HCT116 (cell line): Measurements from ENCODE around the gene DKK2. TPM values are rescaled to one million over a fixed set of nuclear protein-coding genes. Genes with fewer than 3 reads are reported as not detected.

Experiments used
- ATAC-seq: fragments of 200-7000 bp; cut with Tn5 transposase; 2 replicates; pipeline ENCODE4 v1.9.1; 2020; ENCODE audit warnings: mild to moderate bottlenecking, moderate library complexity
- BruUV-seq: library from RNA; stranded (reverse); fragments of 400-500 nt; replicated peaks from 2 replicates; lab custom pipeline; 2021; lab: Mats Ljungman, UMichigan
- CTCF ChIA-PET: fragments of 300-600 bp; sonication (Branson Sonifier 250); formaldehyde crosslinking; loops from one replicate; lab custom pipeline; 2021; ENCODE audit warnings: antibody characterized with exemption; lab: Charles Lee
- POLR2A ChIA-PET: fragments of 300-600, 350-600 bp; sonication (Branson Sonifier 250); formaldehyde crosslinking; loops from one replicate; lab custom pipeline; 2021; ENCODE audit warnings: antibody characterized with exemption; lab: Charles Lee
- RAD21 ChIA-PET, 2 experiments: fragments of 300-600 bp; sonication (Branson Sonifier 250); formaldehyde crosslinking; loops; one replicate each; lab custom pipeline; 2023; ENCODE audit warnings: low total read pairs in 2 of 2; ENCODE audit not compliant: uncharacterized antibody in 2 of 2, unreplicated experiment in 2 of 2, low non-redundant PET in 1 of 2; lab: Charles Lee
- DNase-seq: peaks from one replicate; pipeline ENCODE4 v3.0.0-alpha.2; 2010; ENCODE audit warnings: low read depth, low spot score
- H2AFZ ChIP-seq: fragments of 200-600 bp; shearing (Covaris generic), sonication (generic); 2 replicates; pipeline ENCODE4 v1.6.1; 2017; ENCODE audit warnings: low read depth, mixed run types, mixed read lengths, antibody characterized with exemption, low read length; ENCODE audit not compliant: poor library complexity, severe bottlenecking
- H3K27ac ChIP-seq: 2 replicates; pipeline ENCODE4 v1.5.1; 2012; ENCODE audit warnings: low read depth, low read length
- H3K27me3 ChIP-seq: fragments of 200-600 bp; sonication (generic); 2 replicates; pipeline ENCODE4 v1.6.1; 2016; ENCODE audit warnings: mixed run types, low read length, mixed read lengths; ENCODE audit not compliant: insufficient read depth
- H3K36me3 ChIP-seq, 2 experiments: fragments of 200-500 bp in 1 of 2; fragments of 200-600 bp in 1 of 2; sonication (Bioruptor generic) in 1 of 2; sonication (generic) in 1 of 2; 2 replicates each; pipeline versions ENCODE4 v1.5.1 to v1.6.1; 2014 to 2016; ENCODE audit warnings: low read length in 2 of 2, inconsistent platforms in 1 of 2, mixed read lengths in 1 of 2, mixed run types in 1 of 2; ENCODE audit not compliant: insufficient read depth in 2 of 2, control insufficient read depth in 1 of 2
- H3K4me1 ChIP-seq, 2 experiments: fragments of 200-600 bp in 1 of 2; sonication (generic) in 1 of 2; 2 replicates each; pipeline versions ENCODE4 v1.5.1 to v1.6.1; 2012 to 2017; ENCODE audit warnings: low read length in 2 of 2, inconsistent platforms in 1 of 2, mild to moderate bottlenecking in 1 of 2, mixed read lengths in 1 of 2, mixed run types in 1 of 2, moderate library complexity in 1 of 2; ENCODE audit not compliant: insufficient read depth in 2 of 2, control insufficient read depth in 1 of 2
- H3K4me2 ChIP-seq: fragments of 200-600 bp; sonication (generic); 2 replicates; pipeline ENCODE4 v1.6.1; 2017; ENCODE audit warnings: mixed run types, low read length, mixed read lengths
- H3K4me3 ChIP-seq, 2 experiments: fragments of 200-600 bp in 1 of 2; sonication (generic) in 1 of 2; replicated peaks in 1 of 2; 2 replicates each; pipeline ENCODE4 v1.5.1; 2011 to 2016; ENCODE audit warnings: low read length in 2 of 2, control low read depth in 1 of 2, low read depth in 1 of 2, mild to moderate bottlenecking in 1 of 2, mixed read lengths in 1 of 2, mixed run types in 1 of 2
- H3K79me2 ChIP-seq: fragments of 200-600 bp; sonication (generic); 2 replicates; pipeline ENCODE4 v1.6.1; 2017; ENCODE audit warnings: mild to moderate bottlenecking, mixed run types, low read length, moderate library complexity, mixed read lengths; ENCODE audit not compliant: insufficient read depth
- H3K9ac ChIP-seq: fragments of 200-600 bp; sonication (generic); 2 replicates; pipeline ENCODE4 v1.6.1; 2016; ENCODE audit warnings: low read length, mixed read lengths
- H3K9me2 ChIP-seq: fragments of 200-600 bp; sonication (generic), shearing (Covaris generic); 2 replicates; pipeline ENCODE4 v1.6.1; 2017; ENCODE audit warnings: mixed run types, mild to moderate bottlenecking, moderate library complexity; ENCODE audit not compliant: insufficient read depth
- H3K9me3 ChIP-seq, 2 experiments: fragments of 200-500 bp in 1 of 2; fragments of 200-600 bp in 1 of 2; sonication (Bioruptor generic) in 1 of 2; sonication (generic) in 1 of 2; 2 replicates each; pipeline ENCODE4 v1.6.1; 2014 to 2017; ENCODE audit warnings: low read length in 2 of 2, mixed read lengths in 2 of 2, inconsistent platforms in 1 of 2, low read depth in 1 of 2, mild to moderate bottlenecking in 1 of 2, mixed run types in 1 of 2, moderate library complexity in 1 of 2; ENCODE audit not compliant: control insufficient read depth in 1 of 2, insufficient read depth in 1 of 2
- H4K20me1 ChIP-seq: fragments of 200-600 bp; sonication (generic), shearing (Covaris generic); 2 replicates; pipeline ENCODE4 v1.6.1; 2017; ENCODE audit warnings: mixed run types, mild to moderate bottlenecking, moderate library complexity; ENCODE audit not compliant: insufficient read depth
- ATF3 ChIP-seq: IDR thresholded peaks from 2 replicates; pipeline ENCODE4 v1.6.1; 2012
- CBX3 ChIP-seq: IDR thresholded peaks from 2 replicates; pipeline ENCODE4 v1.6.1; 2012; ENCODE audit warnings: low read depth
- ELF1 ChIP-seq: IDR thresholded peaks from 2 replicates; pipeline ENCODE4 v1.6.1; 2012; ENCODE audit warnings: low read depth, borderline replicate concordance
- EZH2phosphoT487 ChIP-seq: fragments of 200-600 bp; IDR thresholded peaks from 2 replicates; pipeline ENCODE4 v1.6.1; 2018; ENCODE audit warnings: antibody characterized with exemption, borderline replicate concordance
- FOSL1 ChIP-seq: IDR thresholded peaks from 2 replicates; pipeline ENCODE4 v1.6.1; 2012; ENCODE audit warnings: low read depth
- JUND ChIP-seq: IDR thresholded peaks from 2 replicates; pipeline ENCODE4 v1.6.1; 2012
- POLR2A ChIP-seq: IDR thresholded peaks from 2 replicates; pipeline ENCODE4 v1.7.0; 2011; ENCODE audit warnings: borderline replicate concordance; ENCODE audit not compliant: insufficient read depth, insufficient read length; ENCODE audit errors: extremely low read depth
- RAD21 ChIP-seq: IDR thresholded peaks from 2 replicates; pipeline ENCODE4 v1.6.1; 2012; ENCODE audit warnings: low read depth, mild to moderate bottlenecking
- SP1 ChIP-seq: IDR thresholded peaks from 2 replicates; pipeline ENCODE4 v1.6.1; 2012; ENCODE audit warnings: low read depth
- TCF7L2 ChIP-seq: IDR thresholded peaks from 2 replicates; pipeline ENCODE4 v1.7.0; 2011; ENCODE audit warnings: borderline replicate concordance, inconsistent platforms; ENCODE audit not compliant: insufficient read depth, insufficient read length; ENCODE audit errors: extremely low read depth
- YY1 ChIP-seq: IDR thresholded peaks from 2 replicates; pipeline ENCODE4 v1.6.1; 2011; ENCODE audit warnings: low read length, low read depth, moderate library complexity, mild to moderate bottlenecking; ENCODE audit not compliant: insufficient replicate concordance; ENCODE audit errors: extremely low read depth
- ZFX ChIP-seq: fragments of 450-650 bp; IDR thresholded peaks from 2 replicates; pipeline ENCODE4 v1.6.1; 2017
- ZNF274 ChIP-seq: fragments of 200-500 bp; sonication (Bioruptor generic); IDR thresholded peaks from 2 replicates; pipeline ENCODE4 v1.6.1; 2014; ENCODE audit warnings: mild to moderate bottlenecking, low read depth, low read length, inconsistent platforms
- intact Hi-C: fragments of 100-400 bp; cut with micrococcal nuclease; formaldehyde crosslinking; loops from 2 replicates; pipeline ENCODE4 v1.10.0; 2022
- total RNA-seq: library from RNA; stranded (reverse); gene quantifications from one replicate; pipeline ENCODE4 v1.2.1, GENCODE V29; 2021; ENCODE audit not compliant: unreplicated experiment
- TF ChIP-seq, protein P1 (sequence below): IDR thresholded peaks from 2 replicates; pipeline ENCODE4 v1.6.1; 2012; ENCODE audit warnings: low read depth
- TF ChIP-seq, protein P2 (sequence below): IDR thresholded peaks from 2 replicates; pipeline ENCODE4 v1.6.1; 2011; ENCODE audit warnings: mild to moderate bottlenecking, low read length, moderate library complexity; ENCODE audit not compliant: insufficient replicate concordance; ENCODE audit errors: extremely low read depth

DKK2 gene
- total RNA-seq, 1 experiment from 2014 or later, result not detected

DNA sequence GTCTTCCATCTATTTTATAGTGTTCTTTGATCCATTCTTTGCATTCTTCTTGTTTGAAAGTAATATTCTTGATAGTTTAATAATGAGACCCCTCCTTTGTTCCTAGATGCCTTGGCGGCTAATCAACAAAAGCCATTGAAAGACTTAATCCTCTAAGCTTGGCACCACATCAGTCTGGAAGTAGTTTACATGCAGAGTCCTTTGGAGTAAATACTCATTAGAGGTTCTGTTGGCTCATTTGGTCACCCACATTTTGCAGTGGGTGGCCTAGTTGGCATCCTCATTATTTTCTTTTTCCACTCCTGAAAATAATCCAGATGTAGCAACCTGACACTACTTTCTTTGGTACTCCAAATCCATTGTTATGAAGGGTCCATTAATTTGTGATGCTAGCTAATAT, 64.5 kb downstream of the DKK2 start (continued):
- TF ChIP-seq, protein P1, sequence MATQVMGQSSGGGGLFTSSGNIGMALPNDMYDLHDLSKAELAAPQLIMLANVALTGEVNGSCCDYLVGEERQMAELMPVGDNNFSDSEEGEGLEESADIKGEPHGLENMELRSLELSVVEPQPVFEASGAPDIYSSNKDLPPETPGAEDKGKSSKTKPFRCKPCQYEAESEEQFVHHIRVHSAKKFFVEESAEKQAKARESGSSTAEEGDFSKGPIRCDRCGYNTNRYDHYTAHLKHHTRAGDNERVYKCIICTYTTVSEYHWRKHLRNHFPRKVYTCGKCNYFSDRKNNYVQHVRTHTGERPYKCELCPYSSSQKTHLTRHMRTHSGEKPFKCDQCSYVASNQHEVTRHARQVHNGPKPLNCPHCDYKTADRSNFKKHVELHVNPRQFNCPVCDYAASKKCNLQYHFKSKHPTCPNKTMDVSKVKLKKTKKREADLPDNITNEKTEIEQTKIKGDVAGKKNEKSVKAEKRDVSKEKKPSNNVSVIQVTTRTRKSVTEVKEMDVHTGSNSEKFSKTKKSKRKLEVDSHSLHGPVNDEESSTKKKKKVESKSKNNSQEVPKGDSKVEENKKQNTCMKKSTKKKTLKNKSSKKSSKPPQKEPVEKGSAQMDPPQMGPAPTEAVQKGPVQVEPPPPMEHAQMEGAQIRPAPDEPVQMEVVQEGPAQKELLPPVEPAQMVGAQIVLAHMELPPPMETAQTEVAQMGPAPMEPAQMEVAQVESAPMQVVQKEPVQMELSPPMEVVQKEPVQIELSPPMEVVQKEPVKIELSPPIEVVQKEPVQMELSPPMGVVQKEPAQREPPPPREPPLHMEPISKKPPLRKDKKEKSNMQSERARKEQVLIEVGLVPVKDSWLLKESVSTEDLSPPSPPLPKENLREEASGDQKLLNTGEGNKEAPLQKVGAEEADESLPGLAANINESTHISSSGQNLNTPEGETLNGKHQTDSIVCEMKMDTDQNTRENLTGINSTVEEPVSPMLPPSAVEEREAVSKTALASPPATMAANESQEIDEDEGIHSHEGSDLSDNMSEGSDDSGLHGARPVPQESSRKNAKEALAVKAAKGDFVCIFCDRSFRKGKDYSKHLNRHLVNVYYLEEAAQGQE, result no peak
- TF ChIP-seq ZFX, result no peak

DNA sequence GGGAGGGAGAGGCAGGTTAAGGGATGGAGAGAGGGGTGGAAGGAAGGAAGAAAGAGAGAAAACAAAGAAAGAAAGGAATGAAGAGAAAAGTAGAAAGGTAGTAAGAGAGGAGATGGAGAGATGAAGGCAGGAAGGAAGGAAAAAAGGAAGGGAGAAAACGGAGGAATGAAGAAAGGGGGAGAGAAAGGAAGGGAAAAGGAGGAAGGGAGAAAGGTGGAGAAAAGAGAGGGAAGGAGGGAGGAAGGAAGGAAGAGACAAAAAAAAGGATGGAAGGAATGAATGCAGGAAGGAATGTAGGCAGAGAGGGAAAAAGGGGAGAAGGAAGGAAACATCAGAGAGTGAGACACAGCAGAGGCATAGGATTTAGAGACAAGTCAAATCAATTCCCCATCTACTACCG, 68.2 kb downstream of the DKK2 start:
- Histone ChIP-seq H3K27me3 (no peaks in the 10 kb centered on the region), H3K27ac (no peak overlapping the region), H3K4me3 (no peak overlapping the region), H3K9me2 (no peaks in the 10 kb centered on the region), H4K20me1 (no peaks in the 10 kb centered on the region), H3K36me3 (no peaks in the 10 kb centered on the region), H2AFZ (no peak overlapping the region), H3K79me2 (no peaks in the 10 kb centered on the region), H3K9me3 (no peaks in the 10 kb centered on the region), H3K4me2 (no peak overlapping the region), H3K4me1 (no peaks in the 10 kb centered on the region), H3K9ac (no peak overlapping the region)
- TF ChIP-seq ELF1, result no peak
- no peak for TF ChIP-seq ATF3
- no peak for TF ChIP-seq RAD21
- TF ChIP-seq POLR2A, result no peak
- TF ChIP-seq TCF7L2, result no peak
- TF ChIP-seq ZFX, result no peak
- TF ChIP-seq FOSL1, result no peak
- no peak for TF ChIP-seq EZH2phosphoT487
- no peak for TF ChIP-seq YY1
- TF ChIP-seq CBX3, result no peak
- TF ChIP-seq ZNF274, result no peak
- no peak for TF ChIP-seq JUND
- no peak for TF ChIP-seq SP1
- TF ChIP-seq, protein P2, sequence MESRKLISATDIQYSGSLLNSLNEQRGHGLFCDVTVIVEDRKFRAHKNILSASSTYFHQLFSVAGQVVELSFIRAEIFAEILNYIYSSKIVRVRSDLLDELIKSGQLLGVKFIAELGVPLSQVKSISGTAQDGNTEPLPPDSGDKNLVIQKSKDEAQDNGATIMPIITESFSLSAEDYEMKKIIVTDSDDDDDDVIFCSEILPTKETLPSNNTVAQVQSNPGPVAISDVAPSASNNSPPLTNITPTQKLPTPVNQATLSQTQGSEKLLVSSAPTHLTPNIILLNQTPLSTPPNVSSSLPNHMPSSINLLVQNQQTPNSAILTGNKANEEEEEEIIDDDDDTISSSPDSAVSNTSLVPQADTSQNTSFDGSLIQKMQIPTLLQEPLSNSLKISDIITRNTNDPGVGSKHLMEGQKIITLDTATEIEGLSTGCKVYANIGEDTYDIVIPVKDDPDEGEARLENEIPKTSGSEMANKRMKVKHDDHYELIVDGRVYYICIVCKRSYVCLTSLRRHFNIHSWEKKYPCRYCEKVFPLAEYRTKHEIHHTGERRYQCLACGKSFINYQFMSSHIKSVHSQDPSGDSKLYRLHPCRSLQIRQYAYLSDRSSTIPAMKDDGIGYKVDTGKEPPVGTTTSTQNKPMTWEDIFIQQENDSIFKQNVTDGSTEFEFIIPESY, result no peak
- ChIA-PET RAD21 (no interaction called here), POLR2A (no interaction called here), CTCF (no interaction called here)
- no TSS peak for BruUV-seq
- DNase-seq, result no peak
- ATAC-seq, result no peak
- intact Hi-C loops, result no loop called here
